ENCODE data around the gene SNAPC4.

DNA sequence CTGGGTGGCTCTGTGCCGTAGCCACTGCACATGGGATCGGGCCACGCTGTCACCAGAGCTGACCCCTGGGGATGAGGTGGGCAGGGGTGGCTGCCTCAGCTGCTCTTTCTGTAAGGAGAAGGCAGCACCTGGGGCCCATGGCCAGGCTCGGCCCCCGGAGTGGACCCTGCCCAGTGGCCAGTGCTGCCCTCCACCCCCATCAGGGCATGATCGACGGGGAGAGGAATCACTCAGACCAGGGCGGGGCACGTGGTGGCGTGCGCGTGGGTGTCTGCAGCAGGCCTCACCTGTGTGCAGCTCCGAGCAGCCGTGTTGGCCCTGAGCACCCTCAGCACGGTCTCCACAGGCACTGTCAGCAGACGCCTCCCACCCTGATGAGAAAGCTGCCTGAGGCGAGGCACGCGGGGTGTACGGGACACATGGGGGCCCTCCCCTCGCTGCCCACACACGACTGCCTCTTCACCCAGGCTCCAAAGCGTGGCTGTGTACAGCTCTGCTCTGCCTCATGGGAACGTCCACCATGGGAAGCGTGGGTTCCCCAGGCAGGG lies 17.9 kb downstream of the SNAPC4 start:
- TF ChIP-seq, protein P1, sequence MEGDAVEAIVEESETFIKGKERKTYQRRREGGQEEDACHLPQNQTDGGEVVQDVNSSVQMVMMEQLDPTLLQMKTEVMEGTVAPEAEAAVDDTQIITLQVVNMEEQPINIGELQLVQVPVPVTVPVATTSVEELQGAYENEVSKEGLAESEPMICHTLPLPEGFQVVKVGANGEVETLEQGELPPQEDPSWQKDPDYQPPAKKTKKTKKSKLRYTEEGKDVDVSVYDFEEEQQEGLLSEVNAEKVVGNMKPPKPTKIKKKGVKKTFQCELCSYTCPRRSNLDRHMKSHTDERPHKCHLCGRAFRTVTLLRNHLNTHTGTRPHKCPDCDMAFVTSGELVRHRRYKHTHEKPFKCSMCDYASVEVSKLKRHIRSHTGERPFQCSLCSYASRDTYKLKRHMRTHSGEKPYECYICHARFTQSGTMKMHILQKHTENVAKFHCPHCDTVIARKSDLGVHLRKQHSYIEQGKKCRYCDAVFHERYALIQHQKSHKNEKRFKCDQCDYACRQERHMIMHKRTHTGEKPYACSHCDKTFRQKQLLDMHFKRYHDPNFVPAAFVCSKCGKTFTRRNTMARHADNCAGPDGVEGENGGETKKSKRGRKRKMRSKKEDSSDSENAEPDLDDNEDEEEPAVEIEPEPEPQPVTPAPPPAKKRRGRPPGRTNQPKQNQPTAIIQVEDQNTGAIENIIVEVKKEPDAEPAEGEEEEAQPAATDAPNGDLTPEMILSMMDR (IDR thresholded peaks at IDR 0.05; ENCODE audit: low read depth, low read length, poor library complexity, severe bottlenecking), result no peak
- TF ChIP-seq EZH2phosphoT487 (IDR thresholded peaks at IDR 0.05; ENCODE audit: borderline replicate concordance, low read length), result no peak

Data from DOHH2 (cell line).